ENCODE results near the gene NECTIN1.

The NECTIN1 gene

DNA sequence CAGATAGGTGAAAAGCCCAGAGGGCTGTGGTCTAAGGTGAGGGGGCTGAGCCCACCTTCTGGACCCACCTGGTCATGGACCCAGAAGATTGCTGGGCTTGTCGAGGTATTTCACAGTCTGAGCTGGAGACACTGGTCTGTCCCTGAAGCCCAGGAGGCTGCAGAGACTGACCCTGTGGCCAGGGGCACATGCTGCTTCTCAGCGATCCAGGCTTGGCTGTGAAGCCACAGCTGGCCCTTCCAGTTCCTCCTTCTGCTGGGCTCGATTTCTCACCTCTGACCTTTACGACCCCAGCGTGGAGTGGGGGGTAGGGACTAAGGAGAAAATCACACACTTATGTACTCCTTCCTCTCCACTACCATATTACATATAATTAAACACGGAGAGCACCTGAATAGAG is 88.5 kb downstream of the NECTIN1 start:
- no peak for DNase-seq (ENCODE audit: low read depth)

DNA sequence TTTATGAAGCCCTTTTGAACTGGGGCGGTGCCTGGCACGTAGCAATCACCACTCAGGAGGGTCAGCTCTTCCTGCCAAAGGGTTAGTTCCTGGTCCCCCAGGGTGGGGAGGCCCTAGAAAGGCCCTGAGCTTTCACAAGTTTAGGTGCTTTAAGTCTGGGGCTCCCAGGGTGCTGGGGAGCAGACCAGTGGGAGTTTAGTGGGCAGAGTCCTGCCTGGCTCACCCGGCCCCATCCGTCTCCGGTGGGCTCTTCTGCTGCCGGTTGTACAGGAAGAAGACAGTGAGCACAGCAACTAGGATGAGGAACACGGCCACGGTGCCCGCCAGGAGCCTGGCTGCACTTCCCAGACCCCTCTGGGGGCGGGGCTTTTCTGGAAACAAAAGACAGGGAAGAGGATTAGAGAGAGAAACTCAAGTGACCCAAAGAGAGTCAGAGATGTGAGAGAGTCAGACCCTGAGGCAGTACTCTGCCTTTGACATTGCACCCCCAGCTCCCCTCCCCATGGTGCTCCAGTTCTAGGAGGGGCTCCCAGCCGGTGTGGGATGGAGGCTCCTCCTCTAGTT is 89.3 kb downstream of the NECTIN1 start:
- no peak for DNase-seq (ENCODE audit: low read depth)

DNA sequence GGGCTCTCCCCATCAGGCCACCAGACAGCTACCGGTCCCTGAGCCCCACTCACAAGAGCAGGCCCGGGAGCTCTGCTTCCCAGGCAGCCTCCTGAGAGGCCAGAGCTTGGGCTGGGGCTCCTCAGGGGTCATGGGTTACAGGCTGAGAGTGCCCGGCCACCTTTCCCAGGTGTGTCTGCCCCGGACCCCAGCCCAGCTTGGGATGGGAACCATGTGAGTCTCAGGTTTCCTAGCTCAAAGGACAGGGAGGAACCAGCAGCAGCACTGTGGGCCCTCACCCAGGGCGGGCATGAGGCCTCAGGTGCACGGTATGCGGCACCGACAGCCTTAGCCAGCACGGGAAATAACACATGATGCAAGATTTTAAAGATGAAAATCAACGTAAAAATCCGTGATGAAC is 90.1 kb downstream of the NECTIN1 start:
- DNase-seq (ENCODE audit: low read depth): no peak

DNA sequence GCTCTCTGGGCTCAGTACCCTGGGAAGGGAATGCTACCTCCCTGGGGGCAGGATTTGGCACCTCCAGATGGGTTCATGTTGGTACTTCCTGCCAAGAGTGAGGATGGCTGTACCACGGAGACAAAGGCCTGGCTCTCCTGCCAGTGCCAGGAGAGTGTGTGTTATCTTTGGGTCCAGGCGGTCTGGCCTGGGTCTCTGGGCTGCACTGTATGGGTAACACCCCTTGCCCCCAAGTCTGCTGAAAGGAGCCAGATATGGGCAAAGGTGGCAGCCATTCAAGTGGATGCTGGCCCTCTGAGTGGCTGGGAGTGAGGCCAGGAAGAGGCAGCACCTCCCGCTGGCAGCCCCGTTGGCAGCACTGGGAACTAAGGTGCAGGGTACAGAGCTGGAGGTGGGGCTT is 91.5 kb downstream of the NECTIN1 start:
- no peak for DNase-seq (ENCODE audit: low read depth)

DNA sequence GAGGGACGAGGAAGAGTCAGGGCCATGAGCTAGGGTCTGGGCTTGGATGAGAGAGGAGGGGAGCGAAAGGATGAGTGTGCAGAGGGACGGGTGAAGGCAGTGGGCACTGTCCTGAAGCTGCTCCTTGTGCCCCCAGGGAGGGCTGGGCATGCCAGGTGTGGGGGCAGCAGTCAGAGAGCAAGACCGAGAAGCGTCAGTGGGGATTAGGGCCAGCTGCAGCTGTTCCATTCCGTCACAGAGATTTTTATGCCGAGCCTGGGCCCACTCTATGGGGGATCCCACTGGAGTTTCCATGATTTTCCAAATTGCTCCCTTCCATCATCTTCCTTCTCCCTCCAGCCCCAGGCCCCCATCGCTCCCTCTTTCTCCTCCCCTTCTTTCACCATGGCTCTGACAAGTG is 93.2 kb downstream of the NECTIN1 start:
- no peak for DNase-seq (ENCODE audit: low read depth)

DNA sequence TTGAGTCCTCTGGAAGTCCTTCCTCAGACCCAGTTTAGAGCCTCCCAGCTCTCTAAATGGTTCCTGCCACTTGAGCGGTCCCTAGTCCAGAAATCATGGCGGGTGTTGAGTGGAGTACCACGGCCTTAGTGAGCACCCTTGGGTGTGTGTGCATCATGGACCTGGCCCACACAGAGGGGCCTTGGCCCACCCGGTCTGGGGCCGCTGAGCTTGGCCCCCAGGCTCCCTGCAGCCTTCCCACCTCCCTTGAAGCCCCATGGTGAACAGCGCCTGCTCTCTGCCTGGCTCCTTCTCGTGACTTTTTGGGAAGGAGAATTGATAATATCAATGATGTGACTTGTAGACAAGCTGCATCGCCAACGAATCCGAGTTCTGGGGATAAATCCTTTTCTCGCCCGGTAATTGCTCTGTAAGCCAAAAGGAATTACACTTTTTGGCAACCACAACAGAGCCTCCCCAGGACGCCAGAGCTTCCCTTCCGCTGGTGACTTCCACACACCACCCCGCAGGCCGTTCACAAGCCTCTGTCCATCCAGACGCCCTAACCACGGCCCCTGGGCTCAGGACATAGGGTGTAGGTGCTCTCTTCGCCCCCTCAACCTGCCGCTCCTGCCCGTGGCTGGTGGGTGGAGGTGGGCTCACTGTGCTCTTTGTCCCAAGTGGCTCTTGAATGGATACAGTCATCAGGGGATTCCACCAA is 93.8 kb downstream of the NECTIN1 start:
- DNase-seq (ENCODE audit: low read depth): no peak

DNA sequence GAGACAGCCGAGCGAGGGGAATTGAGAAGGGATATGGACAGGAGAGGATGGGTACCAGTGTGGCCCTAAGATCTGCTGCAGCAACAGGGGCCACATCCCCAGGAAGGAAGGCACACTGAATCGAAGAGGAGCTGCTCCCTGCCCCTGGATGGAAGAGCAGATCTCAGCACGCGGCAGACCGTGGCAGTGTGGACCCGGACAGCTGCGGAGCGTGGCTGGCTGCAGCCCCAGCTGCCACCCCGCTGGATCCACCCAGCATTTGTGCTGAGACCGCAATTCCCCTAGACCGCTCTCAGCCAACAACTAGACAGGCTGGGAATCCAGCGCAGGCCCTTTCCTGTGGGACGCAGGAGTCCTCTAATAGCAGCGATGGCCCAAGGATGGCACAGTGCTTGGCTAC is 94.7 kb downstream of the NECTIN1 start:
- no peak for DNase-seq (ENCODE audit: low read depth)

DNA sequence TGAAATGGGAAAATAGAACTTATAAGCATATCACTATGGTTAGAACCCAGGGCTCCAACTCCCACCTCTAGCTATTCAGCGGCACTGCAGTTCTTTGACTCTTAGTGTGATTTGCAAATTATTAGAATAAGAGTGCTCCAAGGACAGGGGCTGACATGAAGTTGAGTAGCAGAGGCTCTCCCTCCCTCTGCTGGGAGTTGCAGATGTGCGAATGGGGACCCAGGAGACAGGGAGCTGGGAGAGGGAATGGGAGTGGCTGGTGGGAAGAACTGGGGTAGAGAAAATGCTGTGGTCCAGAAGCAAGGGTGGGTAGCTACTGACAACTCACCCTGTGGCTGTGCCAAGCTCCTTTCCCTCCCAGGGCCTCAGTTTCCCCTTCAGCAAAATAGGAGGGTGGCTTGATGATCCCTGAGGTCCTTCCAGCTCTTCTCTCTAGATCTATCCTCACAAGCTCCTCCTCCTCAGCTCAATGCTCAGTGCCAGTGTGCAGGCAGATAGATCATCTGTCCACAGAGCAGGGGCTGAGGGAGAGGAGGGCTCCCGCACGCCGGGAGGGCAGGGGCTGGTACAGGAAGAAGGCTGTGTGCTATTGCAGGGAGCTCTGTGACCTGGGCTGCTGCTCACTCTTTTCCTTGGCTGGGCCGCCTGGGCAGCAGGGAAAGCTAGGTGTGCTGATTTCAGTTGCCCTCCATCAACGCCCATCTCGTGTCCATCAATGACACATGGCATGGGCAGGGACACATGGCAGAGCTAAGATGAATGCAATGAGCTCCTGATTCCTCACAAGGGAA is 99.0 kb downstream of the NECTIN1 start:
- DNase-seq (ENCODE audit: low read depth): no peak

DNA sequence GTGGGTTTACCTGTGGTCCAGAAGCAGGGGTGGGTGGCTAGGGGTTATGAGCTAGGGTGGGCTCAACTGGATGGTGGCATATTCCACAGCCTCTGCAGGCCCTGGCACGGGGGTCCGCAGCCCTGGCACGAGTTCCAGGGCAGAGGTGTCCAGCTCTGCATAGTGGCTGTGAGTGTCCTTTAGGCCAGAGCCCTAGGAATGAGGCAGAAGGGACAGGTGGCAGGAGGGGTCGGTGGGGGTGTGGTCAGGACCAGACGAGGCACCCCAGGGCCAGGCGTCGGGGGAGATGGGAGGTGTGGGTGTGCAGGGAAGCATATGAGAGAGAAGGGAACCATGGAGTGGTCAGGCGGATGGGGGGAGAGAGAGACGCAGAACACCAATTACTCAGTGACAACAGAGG is 99.9 kb downstream of the NECTIN1 start:
- DNase-seq (ENCODE audit: low read depth): no peak

DNA sequence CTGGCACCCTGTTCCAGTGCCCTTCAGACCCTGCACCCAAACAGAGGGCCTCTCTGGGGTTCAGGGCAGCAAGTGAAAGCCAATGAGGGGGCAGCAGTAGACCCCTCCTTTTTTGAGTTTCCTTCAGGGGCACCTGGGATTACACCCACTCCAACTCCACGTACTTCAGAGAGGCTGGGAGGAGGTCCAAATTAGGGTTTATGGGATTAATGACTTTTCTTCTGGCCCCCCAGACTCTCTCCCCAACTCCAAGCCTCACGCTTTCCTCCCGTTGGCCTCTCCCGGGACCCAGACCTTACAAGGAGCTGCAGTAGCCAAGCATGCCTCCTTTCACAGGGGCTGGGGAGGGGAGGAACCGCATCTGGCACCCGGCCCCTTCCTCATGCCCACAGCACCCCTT is 101.7 kb downstream of the NECTIN1 start:
- no peak for DNase-seq (ENCODE audit: low read depth)

DNA sequence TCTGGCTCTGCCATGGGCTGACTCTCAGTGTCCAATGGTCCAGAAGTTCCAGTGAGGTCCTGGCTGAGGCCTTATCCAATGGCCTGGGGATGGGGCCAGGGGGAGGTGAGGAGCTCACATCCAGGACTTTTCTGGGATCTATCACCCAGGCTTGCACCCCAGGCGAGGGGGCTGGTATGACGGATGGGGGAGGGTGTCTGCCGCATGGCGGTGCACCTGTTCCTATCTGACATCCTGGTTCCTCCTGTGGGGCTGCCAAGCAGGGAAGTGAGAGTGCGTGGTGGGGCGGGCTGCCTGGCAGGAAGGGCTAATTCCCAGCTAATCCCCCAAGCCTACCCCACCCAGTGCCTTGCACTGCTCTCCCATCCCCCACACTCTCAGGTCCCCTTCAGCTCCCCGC is 102.1 kb downstream of the NECTIN1 start:
- no peak for DNase-seq (ENCODE audit: low read depth)

DNA sequence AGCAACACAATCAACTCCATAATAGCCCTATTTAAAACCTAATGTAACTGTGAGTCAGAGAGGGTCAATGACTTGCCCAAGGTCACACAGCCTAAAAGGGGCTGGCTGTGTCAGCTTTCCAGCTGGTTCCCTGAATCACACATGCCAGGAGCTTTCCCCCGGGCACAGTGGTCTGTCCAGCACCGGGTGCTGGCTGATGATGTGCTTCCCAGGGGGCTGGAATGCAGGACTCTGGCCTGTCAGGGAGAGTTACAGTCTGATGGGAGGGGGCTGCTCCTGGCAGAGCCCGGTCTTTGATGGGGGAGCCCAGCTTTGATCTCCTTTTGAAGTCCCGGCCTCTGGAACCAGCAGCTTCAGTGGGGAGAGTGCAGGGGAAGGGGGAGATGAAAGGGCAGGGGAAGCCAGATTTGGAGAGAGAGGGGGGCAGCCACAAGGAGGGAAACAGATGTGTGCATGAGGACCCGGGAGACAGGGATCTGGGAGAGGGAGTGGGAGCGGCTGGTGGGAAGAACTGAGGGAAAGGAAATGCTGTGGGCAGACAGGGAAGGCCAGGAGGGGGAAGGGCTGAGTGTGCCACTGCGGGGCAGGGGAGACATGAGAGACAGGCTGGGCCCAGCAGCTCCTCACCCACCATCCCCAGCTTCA is 102.7 kb downstream of the NECTIN1 start:
- no peak for DNase-seq (ENCODE audit: low read depth)

DNA sequence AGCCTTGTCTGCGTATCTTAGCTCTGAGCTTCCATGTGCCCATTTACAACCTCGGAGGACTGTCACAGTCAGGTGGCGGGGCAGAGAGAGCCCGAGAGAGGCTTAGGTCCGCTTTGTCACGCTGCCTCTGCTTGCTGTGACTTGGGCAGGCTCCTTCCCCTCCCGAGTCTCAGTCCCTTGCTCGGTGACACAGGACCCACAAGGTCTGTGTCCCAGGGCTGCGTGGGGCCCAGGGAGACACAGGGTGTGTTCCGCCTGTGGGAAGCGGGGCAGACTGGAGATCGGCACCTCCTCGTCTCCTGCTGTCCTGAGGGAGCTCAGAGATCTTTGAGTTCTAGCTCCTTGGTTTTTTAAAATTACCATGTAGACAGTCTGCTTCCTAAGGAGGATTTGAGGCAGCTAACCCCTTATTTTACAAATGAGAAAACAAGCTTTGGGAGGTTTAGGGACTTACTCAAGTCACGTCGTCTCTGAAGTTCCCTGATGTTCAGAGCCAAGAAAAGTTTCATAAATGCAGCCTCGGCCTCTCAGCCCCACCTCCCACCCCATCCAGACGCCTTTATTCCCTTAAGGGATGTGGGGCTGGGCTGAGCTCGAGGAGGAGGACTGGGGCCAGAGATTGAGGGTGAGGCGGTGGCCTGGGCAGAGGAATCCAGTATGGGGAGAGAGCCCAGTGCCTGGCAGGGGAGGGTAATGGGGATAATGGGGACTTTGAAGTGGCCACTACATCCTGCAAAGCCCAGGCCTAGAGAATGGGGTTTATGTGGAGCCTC is 103.6 kb downstream of the NECTIN1 start:
- DNase-seq (ENCODE audit: low read depth): no peak

DNA sequence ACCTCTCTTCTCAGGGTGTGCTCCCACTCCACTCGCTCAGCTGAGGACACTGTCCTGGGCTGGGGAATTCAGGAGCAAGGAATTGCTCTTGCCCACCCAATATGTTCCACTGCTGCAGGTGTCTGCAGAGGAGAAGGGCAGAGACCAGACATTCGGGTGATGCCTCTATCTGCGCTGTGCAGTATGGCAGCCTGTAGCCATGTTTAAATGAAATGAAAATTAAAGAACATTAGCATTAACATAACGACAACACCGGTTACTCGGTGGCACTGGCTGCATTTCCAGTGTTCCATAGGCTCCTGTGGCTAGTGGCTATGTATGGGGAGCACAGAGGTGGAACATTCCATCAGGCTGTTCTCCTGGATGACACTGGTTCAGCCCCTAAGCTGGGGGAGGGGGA is 104.4 kb downstream of the NECTIN1 start:
- no peak for DNase-seq (ENCODE audit: low read depth)

DNA sequence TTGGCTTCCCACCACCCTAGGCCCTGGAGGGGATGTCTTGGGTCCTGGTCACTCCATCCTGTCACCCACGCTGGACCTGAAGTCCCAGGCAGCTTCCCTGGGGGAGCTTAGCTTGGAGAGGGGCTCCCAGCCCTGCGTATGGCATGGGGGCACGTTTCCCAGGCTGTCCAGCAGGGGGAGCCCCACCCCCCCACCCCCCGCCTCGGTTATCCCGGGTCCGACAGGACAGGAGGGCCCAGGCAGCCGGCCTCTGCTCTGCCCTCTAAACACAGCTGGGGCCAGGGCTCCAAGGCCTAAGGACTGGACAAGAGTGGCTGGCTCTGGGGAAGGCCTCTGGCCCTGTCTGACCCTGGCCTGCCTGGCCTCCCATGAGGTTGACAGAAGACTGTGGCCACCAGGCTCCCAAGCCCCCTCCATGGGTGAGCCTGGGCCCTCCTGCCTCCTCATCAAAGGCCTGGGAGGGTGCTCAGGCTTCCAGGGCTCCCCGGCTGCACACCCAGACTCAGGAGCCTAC is 104.8 kb downstream of the NECTIN1 start:
- DNase-seq (ENCODE audit: low read depth): no peak

DNA sequence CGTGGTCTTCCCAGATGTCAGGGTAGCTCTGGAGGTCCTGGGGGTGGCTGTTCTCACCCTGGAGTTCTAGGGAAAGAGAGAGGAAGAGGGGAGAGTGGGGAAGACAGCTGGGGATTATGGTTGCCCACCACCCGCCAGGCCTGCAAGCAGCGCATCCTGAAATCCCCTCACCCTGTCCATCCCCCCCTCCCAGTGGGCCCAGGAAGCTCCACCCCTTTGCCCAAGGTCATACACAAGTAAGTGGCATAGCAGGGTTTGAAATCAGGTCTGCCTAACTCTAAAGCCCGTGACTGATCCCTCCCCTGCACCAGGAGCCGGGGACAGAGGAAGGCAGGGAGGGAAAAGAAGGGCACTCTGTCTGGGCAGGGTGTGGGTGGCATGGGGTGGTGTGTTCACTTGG is 105.3 kb downstream of the NECTIN1 start:
- DNase-seq (ENCODE audit: low read depth): no peak

DNA sequence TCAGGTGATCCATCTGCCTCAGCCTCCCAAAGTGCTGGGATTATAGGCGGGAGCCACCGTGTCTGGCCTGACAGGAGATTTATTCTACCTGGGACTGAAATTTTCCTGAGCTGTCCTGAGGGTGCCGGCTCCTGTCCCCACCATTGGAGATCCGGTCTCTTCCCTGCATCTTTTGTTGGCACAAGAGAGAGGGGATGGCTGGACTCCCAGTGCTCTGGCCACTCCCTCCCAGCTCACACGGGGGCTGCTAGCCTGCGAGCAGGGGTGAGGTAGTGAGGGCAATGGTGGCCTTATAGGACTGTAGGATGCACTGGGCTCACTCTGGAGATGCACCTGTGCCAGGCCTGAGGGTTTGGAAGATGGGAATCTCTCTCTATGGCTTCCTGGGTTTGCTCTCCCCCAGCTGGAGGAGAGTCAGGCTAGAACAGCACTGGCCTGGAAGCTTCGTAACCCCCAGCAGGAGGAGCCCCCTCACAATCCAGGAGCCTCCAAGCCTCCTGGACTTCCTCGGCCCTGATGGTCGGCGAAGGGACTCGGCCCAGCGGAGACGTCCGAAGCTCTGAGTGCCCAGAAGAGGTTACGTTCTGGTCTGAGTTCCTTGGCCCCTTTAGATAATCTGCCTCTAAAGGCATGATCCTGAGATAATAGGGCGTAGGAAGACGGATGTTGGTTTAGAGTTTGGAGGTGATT is 106.4 kb downstream of the NECTIN1 start:
- no peak for DNase-seq (ENCODE audit: low read depth)

DNA sequence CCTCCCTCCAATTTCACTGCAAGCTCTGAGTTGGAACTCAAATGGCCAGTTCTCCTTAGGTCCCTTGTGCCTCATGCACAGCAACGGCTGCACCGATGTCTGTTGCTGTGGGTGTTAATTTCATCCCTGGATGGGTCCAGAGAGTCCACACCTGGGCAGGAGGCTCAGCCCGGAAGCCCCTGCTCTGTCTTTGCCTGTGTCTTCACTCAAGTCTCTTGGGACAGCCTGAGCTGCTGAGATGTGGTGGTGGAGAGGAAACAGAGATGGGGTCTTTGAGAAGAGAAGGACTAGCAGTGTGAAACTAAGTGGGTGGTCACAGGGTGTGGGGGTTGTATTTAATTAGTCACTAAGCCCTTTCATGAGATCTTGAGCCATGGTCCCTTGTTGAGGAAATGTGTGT is 109.3 kb downstream of the NECTIN1 start:
- DNase-seq (ENCODE audit: low read depth): no peak

DNA sequence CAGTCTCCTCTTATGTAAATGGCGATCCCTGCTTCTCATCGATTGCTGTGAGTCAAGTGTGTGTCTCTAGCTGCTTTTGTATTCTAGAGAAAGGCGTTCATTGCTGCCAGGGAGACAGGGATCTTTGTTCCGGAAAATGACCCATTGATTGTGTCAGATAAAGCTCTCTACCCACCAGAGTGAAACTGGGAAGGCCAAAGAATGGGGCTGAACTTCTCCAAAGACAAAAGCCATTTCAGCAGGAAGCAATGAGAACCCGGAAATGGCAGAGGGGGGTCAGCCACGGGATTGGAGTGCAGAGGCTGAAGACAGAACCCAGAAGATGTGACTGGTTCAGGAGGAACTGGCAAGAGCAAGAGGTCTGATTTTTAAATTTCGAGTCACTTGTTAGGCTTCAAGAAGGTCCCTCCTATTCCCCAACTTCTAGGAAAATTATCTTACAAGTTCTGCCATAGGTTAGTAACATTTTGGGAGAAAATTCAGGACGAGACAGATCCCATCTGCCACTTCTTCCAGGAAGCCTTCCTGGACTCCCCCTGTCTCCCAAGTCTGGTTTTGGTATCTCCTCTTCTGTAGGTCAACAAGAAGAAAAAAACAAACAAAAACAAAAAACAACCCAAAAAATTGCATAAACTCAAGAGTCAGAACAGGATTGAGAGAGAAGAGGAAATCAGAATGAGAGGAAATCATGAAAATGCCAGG is 110.6 kb downstream of the NECTIN1 start:
- no peak for DNase-seq (ENCODE audit: low read depth)

DNA sequence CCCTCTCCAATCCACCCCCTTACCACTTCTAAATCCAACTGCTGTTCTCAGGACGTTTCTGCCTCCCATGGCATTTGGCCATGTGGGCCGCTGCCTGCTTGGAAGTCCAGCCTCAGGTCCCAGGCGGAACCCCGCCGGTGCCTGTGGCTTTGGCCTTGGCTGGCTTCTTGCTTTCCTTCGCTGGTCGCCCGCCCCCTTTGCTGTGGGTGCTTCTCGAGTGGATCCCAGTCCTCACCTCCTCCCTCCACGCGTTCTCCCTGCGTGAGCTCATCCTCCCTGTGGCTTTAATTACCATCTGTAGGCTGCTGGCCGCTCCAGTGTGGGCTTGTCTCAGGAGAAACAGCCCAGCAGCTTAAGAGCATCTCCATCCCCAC is 111.7 kb downstream of the NECTIN1 start:
- no peak for DNase-seq (ENCODE audit: low read depth)
